ENCODE results near the gene LPA. TPM values are rescaled to one million over a fixed set of nuclear protein-coding genes. Genes with fewer than 3 reads are reported as not detected.

Gene LPA
- total and polyA plus RNA-seq, 2 of the 13 experiments (the other 11 are each of a cell fraction or from before 2014, with no cell fraction given) = not detected

DNA sequence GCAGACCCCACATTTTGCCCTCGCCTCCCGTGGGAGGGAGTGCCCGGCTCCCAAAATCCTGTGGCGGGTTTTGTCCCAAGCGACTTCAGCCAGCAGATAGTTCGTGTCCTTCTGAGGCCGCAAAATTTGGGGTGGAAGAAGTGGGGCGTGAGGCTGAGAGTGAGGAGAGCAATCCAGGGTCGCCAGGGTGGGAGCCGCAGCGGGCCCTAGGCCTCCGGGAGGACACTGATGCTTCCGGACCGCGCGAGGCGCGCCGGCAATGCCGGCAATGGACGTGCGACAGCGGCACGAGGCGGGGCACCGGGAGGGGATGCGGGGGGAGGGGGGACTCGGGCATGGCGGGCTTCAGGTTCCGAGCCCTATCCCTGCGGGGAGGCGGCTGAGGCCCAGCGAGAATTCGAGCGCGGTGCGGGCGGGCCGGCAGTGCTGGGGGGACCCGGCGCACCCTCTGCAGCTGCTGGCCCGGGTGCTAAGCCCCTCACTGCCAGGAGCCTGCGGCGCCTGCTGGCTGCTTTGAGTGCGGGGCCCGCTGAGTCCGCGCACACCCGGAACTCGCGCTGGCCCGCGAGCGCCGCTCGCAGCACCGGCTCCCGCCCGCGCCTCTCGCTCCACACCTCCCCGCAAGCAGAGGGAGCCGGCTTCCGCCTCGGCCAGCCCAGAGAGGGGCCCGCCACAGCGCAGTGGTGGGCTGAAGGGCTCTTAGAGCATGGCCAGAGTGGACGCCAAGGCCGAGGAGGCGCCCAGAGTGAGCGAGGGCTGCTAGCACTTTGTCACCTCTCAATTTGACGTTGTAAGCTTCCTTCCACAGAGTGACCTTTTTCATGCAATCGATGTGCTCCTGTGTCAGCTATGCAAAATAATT is 143.8 kb downstream of the LPA start (continued):
- TF ChIP-seq, protein P1, sequence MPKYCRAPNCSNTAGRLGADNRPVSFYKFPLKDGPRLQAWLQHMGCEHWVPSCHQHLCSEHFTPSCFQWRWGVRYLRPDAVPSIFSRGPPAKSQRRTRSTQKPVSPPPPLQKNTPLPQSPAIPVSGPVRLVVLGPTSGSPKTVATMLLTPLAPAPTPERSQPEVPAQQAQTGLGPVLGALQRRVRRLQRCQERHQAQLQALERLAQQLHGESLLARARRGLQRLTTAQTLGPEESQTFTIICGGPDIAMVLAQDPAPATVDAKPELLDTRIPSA (CRISPR knock-in tag; IDR thresholded peaks at IDR 0.05; ENCODE audit: borderline replicate concordance) = 0 out of 2 replicates have a peak, but pooled peaks have one; percentile 56
- TF ChIP-seq MTERF4 (CRISPR knock-in tag; IDR thresholded peaks at IDR 0.05) = 0 out of 2 replicates have a peak, but pooled peaks have one; percentile 62
- no peak for TF ChIP-seq ZNF260 (CRISPR knock-in tag; IDR thresholded peaks at IDR 0.05; ENCODE audit: borderline replicate concordance, low read depth)
- no peak for TF ChIP-seq MIER3 (CRISPR knock-in tag; IDR thresholded peaks at IDR 0.05; ENCODE audit: borderline replicate concordance)
- TF ChIP-seq, protein P2, sequence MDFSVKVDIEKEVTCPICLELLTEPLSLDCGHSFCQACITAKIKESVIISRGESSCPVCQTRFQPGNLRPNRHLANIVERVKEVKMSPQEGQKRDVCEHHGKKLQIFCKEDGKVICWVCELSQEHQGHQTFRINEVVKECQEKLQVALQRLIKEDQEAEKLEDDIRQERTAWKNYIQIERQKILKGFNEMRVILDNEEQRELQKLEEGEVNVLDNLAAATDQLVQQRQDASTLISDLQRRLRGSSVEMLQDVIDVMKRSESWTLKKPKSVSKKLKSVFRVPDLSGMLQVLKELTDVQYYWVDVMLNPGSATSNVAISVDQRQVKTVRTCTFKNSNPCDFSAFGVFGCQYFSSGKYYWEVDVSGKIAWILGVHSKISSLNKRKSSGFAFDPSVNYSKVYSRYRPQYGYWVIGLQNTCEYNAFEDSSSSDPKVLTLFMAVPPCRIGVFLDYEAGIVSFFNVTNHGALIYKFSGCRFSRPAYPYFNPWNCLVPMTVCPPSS (IDR thresholded peaks at IDR 0.05) = no peak
- TF ChIP-seq ZNF317 (CRISPR knock-in tag; IDR thresholded peaks at IDR 0.05) = no peak
- no peak for TF ChIP-seq ZNF841 (CRISPR knock-in tag; IDR thresholded peaks at IDR 0.05; ENCODE audit: borderline replicate concordance)
- TF ChIP-seq ZNF264 (CRISPR knock-in tag; IDR thresholded peaks at IDR 0.05) = 0 out of 2 replicates have a peak, but pooled peaks have one; percentile 35
- no peak for TF ChIP-seq ATAD3A (CRISPR knock-in tag; IDR thresholded peaks at IDR 0.05)
- no peak for TF ChIP-seq ZNF576 (CRISPR knock-in tag; IDR thresholded peaks at IDR 0.05)
- peak; percentile 38; the same call in 1 of the 2 replicates for TF ChIP-seq FOXJ3 (CRISPR knock-in tag; IDR thresholded peaks at IDR 0.05; ENCODE audit: borderline replicate concordance)
- no peak for TF ChIP-seq NONO (IDR thresholded peaks at IDR 0.05)
- TF ChIP-seq NONO (CRISPR knock-in tag; conservative IDR thresholded peaks at IDR 0.05) = peak; percentile 48
- peak; percentile 68; the same call in 1 of the 2 replicates for TF ChIP-seq ZNF605 (CRISPR knock-in tag; IDR thresholded peaks at IDR 0.05)
- TF ChIP-seq ZNF616 (CRISPR knock-in tag; IDR thresholded peaks at IDR 0.05; ENCODE audit: low read depth) = no peak
- TF ChIP-seq ZNF326 (CRISPR knock-in tag; IDR thresholded peaks at IDR 0.05; ENCODE audit: borderline replicate concordance) = no peak
- TF ChIP-seq ZNF253 (CRISPR knock-in tag; IDR thresholded peaks at IDR 0.05; ENCODE audit: borderline replicate concordance) = peak; percentile 66; the same call in 1 of the 2 replicates
- peak; percentile 76 for TF ChIP-seq HNRNPK (IDR thresholded peaks at IDR 0.05; ENCODE audit: low read depth, low read length, poor library complexity, severe bottlenecking)
- TF ChIP-seq, protein P3, sequence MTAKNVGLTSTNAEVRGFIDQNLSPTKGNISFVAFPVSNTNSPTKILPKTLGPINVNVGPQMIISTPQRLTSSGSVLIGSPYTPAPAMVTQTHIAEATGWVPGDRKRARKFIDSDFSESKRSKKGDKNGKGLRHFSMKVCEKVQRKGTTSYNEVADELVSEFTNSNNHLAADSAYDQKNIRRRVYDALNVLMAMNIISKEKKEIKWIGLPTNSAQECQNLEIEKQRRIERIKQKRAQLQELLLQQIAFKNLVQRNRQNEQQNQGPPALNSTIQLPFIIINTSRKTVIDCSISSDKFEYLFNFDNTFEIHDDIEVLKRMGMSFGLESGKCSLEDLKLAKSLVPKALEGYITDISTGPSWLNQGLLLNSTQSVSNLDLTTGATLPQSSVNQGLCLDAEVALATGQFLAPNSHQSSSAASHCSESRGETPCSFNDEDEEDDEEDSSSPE (CRISPR knock-in tag; IDR thresholded peaks at IDR 0.05) = peak; percentile 39; the same call in 1 of the 2 replicates
- TF ChIP-seq SAFB2 (CRISPR knock-in tag; IDR thresholded peaks at IDR 0.05; ENCODE audit: borderline replicate concordance, low read depth) = peak; percentile 15; the same call in 1 of the 2 replicates
- no peak for TF ChIP-seq GATA4 (IDR thresholded peaks at IDR 0.05; ENCODE audit: borderline replicate concordance, low read depth)
- peak; percentile 59; the same call in 1 of the 2 replicates for TF ChIP-seq ZNF709 (CRISPR knock-in tag; IDR thresholded peaks at IDR 0.05)
- peak; percentile 73 for TF ChIP-seq HNRNPLL (IDR thresholded peaks at IDR 0.05; ENCODE audit: low read depth, low read length, poor library complexity, severe bottlenecking)
- no peak for TF ChIP-seq GPN1 (CRISPR knock-in tag; IDR thresholded peaks at IDR 0.05; ENCODE audit: borderline replicate concordance)
- TF ChIP-seq IRF2 (CRISPR knock-in tag; IDR thresholded peaks at IDR 0.05) = 0 out of 2 replicates have a peak, but pooled peaks have one; percentile 23
